Measurements from ENCODE around the gene FSD2.

- TF ChIP-seq CTCF (IDR thresholded peaks at IDR 0.05; ENCODE audit: low read length) (no peak), EZH2 (optimal IDR thresholded peaks at IDR 0.05; ENCODE audit: low read depth, low read length) (no peak)
Observed at GRCh38 chr15:82807920-82808633, 2.2 kb upstream of the FSD2 start.
